ENCODE results near the gene KRTAP10-2. TPM values are rescaled to one million over a fixed set of nuclear protein-coding genes. Genes with fewer than 3 reads are reported as not detected.

Gene KRTAP10-2
- total RNA-seq, 1 experiment from 2014 or later: not detected

DNA sequence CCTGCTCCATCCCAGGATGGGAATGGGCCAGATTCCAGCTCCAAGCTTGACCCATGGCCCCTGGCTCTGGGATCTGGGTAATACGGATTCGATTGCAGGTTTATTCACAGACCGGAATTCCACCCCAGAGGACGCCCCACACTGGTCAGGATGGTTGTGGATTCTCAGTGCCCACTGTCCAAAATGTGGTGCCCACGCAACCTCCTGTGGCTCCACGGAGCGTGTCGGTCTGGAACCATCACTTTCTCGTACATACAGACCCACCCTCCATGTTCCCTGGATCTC lies 42.9 kb downstream of the KRTAP10-2 start:
- H3K4me1 Mint-ChIP-seq (ENCODE audit: low read depth, unreplicated experiment): no peaks in the 10 kb centered on the region
- peaks cover 35% of the 10 kb centered on the region for H3K27me3 Mint-ChIP-seq (ENCODE audit: unreplicated experiment)
- H3K27ac Mint-ChIP-seq (ENCODE audit: unreplicated experiment): no peak overlapping the region
- TF ChIP-seq, protein P1, sequence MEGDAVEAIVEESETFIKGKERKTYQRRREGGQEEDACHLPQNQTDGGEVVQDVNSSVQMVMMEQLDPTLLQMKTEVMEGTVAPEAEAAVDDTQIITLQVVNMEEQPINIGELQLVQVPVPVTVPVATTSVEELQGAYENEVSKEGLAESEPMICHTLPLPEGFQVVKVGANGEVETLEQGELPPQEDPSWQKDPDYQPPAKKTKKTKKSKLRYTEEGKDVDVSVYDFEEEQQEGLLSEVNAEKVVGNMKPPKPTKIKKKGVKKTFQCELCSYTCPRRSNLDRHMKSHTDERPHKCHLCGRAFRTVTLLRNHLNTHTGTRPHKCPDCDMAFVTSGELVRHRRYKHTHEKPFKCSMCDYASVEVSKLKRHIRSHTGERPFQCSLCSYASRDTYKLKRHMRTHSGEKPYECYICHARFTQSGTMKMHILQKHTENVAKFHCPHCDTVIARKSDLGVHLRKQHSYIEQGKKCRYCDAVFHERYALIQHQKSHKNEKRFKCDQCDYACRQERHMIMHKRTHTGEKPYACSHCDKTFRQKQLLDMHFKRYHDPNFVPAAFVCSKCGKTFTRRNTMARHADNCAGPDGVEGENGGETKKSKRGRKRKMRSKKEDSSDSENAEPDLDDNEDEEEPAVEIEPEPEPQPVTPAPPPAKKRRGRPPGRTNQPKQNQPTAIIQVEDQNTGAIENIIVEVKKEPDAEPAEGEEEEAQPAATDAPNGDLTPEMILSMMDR (IDR thresholded peaks at IDR 0.05; ENCODE audit: unreplicated experiment): no peak
- no peaks in the 10 kb centered on the region for H3K9me3 Mint-ChIP-seq (ENCODE audit: low read depth, unreplicated experiment)
- DNase-seq: no peak
- no TSS peak for BruUV-seq (replicated peaks)
- intact Hi-C loops (cut with micrococcal nuclease; ENCODE audit: unreplicated experiment): no loop called here
- H3K36me3 Mint-ChIP-seq (ENCODE audit: insufficient read depth, unreplicated experiment): no peaks in the 10 kb centered on the region
- no peak overlapping the region for H3K4me3 Mint-ChIP-seq (ENCODE audit: low read depth, unreplicated experiment)
- CTCF ChIA-PET: no interaction called here

GRCh38 chr21:44507673-44508425 lies 43.5 kb downstream of the KRTAP10-2 start:
- Mint-ChIP-seq H3K27ac (ENCODE audit: unreplicated experiment) (no peak overlapping the region), H3K27me3 (ENCODE audit: unreplicated experiment) (peaks cover 32% of the 10 kb centered on the region), H3K4me1 (ENCODE audit: low read depth, unreplicated experiment) (no peaks in the 10 kb centered on the region), H3K9me3 (ENCODE audit: low read depth, unreplicated experiment) (no peaks in the 10 kb centered on the region), H3K4me3 (ENCODE audit: low read depth, unreplicated experiment) (no peak overlapping the region), H3K36me3 (ENCODE audit: insufficient read depth, unreplicated experiment) (no peaks in the 10 kb centered on the region)
- DNase-seq: no peak
- CTCF ChIA-PET: no interaction called here
- intact Hi-C loops (cut with micrococcal nuclease; ENCODE audit: unreplicated experiment): no loop called here
- BruUV-seq (replicated peaks): no TSS peak
- TF ChIP-seq, protein P1 (IDR thresholded peaks at IDR 0.05; ENCODE audit: unreplicated experiment): no peak

DNA sequence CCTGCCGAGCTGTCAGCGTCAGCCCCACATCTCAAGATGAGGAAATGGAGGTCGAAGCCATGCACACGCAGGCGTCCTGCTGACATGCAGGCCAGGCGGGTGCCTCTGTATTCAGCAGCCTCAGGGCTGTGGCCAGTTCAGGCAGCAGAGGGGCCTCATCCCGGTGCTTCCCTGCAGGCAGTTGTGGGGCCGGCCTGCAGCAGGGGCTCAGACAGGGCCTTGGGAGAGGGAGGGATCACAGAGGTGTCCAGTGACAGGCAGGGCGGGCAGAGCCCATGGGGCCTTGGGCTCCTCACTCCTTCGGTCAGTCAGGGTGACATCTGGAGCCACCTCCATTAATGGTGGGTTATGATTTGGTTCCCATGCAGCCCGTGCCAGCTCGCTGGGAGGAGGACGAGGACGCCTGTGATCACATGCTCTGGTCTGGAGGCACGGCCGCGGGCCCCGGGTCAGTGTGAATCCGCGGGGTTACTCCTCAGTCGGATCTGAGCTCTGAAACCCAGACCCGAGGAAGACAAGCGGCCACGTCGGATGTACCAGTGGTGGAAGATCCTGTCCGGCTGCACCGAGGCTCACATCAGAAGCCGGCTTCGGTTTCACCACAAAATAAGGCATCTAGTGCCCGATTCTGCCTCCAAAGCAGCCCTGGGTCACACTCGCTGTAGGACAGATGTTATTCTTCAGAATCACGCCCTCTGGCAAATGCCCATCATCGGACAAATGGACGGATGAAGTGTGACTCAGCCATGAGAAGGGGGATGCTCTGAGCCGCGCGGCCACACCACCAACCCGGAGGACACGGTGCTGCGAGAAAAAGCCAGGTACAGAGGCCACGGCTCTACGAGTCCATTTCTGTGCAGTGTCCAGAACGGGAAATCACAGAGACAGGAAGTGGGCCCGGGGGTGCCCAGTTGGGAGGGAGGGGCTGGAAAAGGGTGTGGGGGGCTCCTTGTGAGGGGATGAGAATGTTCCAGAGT lies 44.7 kb downstream of the KRTAP10-2 start:
- TF ChIP-seq, protein P1 (IDR thresholded peaks at IDR 0.05; ENCODE audit: unreplicated experiment): no peak
- CTCF ChIA-PET: interaction anchor here (1.6 kb wide), 1 partner anchor 287 kb away, joined by 3 read pairs; no protein-coding TSS in a partner anchor
- H3K9me3 Mint-ChIP-seq (ENCODE audit: low read depth, unreplicated experiment): no peaks in the 10 kb centered on the region
- H3K27ac Mint-ChIP-seq (ENCODE audit: unreplicated experiment): no peak overlapping the region
- no peak overlapping the region for H3K4me3 Mint-ChIP-seq (ENCODE audit: low read depth, unreplicated experiment)
- H3K27me3 Mint-ChIP-seq (ENCODE audit: unreplicated experiment): peaks cover 19% of the 10 kb centered on the region
- intact Hi-C loops (cut with micrococcal nuclease; ENCODE audit: unreplicated experiment): no loop called here
- no peaks in the 10 kb centered on the region for H3K36me3 Mint-ChIP-seq (ENCODE audit: insufficient read depth, unreplicated experiment)
- no TSS peak for BruUV-seq (replicated peaks)
- DNase-seq: no peak
- H3K4me1 Mint-ChIP-seq (ENCODE audit: low read depth, unreplicated experiment): no peaks in the 10 kb centered on the region

- CTCF ChIA-PET: interaction anchor here (1.6 kb wide), 1 partner anchor 287 kb away, joined by 3 read pairs; no protein-coding TSS in a partner anchor
- TF ChIP-seq, protein P1 (IDR thresholded peaks at IDR 0.05; ENCODE audit: unreplicated experiment): no peak
- DNase-seq: no peak
- no peak overlapping the region for H3K4me3 Mint-ChIP-seq (ENCODE audit: low read depth, unreplicated experiment)
- H3K27me3 Mint-ChIP-seq (ENCODE audit: unreplicated experiment): peaks cover 12% of the 10 kb centered on the region
- H3K4me1 Mint-ChIP-seq (ENCODE audit: low read depth, unreplicated experiment): no peaks in the 10 kb centered on the region
- H3K36me3 Mint-ChIP-seq (ENCODE audit: insufficient read depth, unreplicated experiment): no peaks in the 10 kb centered on the region
- intact Hi-C loops (cut with micrococcal nuclease; ENCODE audit: unreplicated experiment): no loop called here
- H3K9me3 Mint-ChIP-seq (ENCODE audit: low read depth, unreplicated experiment): no peaks in the 10 kb centered on the region
- H3K27ac Mint-ChIP-seq (ENCODE audit: unreplicated experiment): no peak overlapping the region
- no TSS peak for BruUV-seq (replicated peaks)
Observed at GRCh38 chr21:44505673-44506278, 45.5 kb downstream of the KRTAP10-2 start.
